GM19193 (cell line): ENCODE results near the gene HSDL2.

Source experiments
- POLR2A ChIP-seq: IDR thresholded peaks from 4 replicates; pipeline ENCODE4 v1.6.1; 2011; ENCODE audit not compliant: insufficient read depth, insufficient read length; ENCODE audit errors: extremely low read depth

HSDL2 gene

GRCh38 chr9:112380825-112381221 is 915 bp downstream of the HSDL2 start:
- no peak for TF ChIP-seq POLR2A

- TF ChIP-seq POLR2A, result no peak
Observed at GRCh38 chr9:112382066-112382465, 2.2 kb downstream of the HSDL2 start.

GRCh38 chr9:112382501-112383364 is 2.8 kb downstream of the HSDL2 start:
- TF ChIP-seq POLR2A, result no peak

GRCh38 chr9:112384219-112384618 is 4.3 kb downstream of the HSDL2 start:
- TF ChIP-seq POLR2A, result no peak

GRCh38 chr9:112384690-112385089 is 4.8 kb downstream of the HSDL2 start:
- no peak for TF ChIP-seq POLR2A

GRCh38 chr9:112387115-112387514 is 7.2 kb downstream of the HSDL2 start:
- no peak for TF ChIP-seq POLR2A

GRCh38 chr9:112396416-112396815 is 16.5 kb downstream of the HSDL2 start:
- no peak for TF ChIP-seq POLR2A

- TF ChIP-seq POLR2A, result no peak
Observed at GRCh38 chr9:112396872-112397271, 17.0 kb downstream of the HSDL2 start.

- TF ChIP-seq POLR2A, result no peak
Observed at GRCh38 chr9:112401175-112401815, 21.4 kb downstream of the HSDL2 start.

- no peak for TF ChIP-seq POLR2A
Observed at GRCh38 chr9:112403614-112404201, 23.8 kb downstream of the HSDL2 start.

- no peak for TF ChIP-seq POLR2A
Observed at GRCh38 chr9:112404508-112404932, 24.6 kb downstream of the HSDL2 start.

- no peak for TF ChIP-seq POLR2A
Observed at GRCh38 chr9:112408275-112408674, 28.4 kb downstream of the HSDL2 start.

GRCh38 chr9:112408819-112409218 is 28.9 kb downstream of the HSDL2 start:
- no peak for TF ChIP-seq POLR2A

- TF ChIP-seq POLR2A, result no peak
Observed at GRCh38 chr9:112409758-112410157, 29.9 kb downstream of the HSDL2 start.

GRCh38 chr9:112411626-112412027 is 31.7 kb downstream of the HSDL2 start:
- no peak for TF ChIP-seq POLR2A

GRCh38 chr9:112420208-112420607 is 40.3 kb downstream of the HSDL2 start:
- TF ChIP-seq POLR2A, result no peak
